Activated CD8-positive, alpha-beta T cell treated with anti-CD3 and anti-CD28 coated beads, Interleukin-2, amount 10 ng/mL, durations not matched to agents 7 days and 5 days (primary cell): ENCODE measurements around the gene UBN1. TPM values are rescaled to one million over a fixed set of nuclear protein-coding genes. Genes with fewer than 3 reads are reported as not detected.

ENCODE experiments used
- ATAC-seq: fragments of 150-1000 bp; cut with Tn5 transposase; one replicate; pipeline ENCODE4 v1.10.0; 2021; ENCODE audit warnings: moderate library complexity
- CTCF ChIA-PET: fragments of 350-600 bp; sonication (Branson Sonifier 250); formaldehyde crosslinking; loops from one replicate; lab custom pipeline; 2021; ENCODE audit warnings: antibody characterized with exemption; lab: Charles Lee
- POLR2A ChIA-PET: fragments of 350-600 bp; sonication (Branson Sonifier 250); formaldehyde crosslinking; loops from one replicate; lab custom pipeline; 2021; ENCODE audit warnings: antibody characterized with exemption; lab: Charles Lee
- DNase-seq: peaks from one replicate; pipeline ENCODE4 v3.0.0-alpha.2; 2020
- H3K27ac Mint-ChIP-seq: one replicate; pipeline ENCODE4 v1.8.0; 2021; ENCODE audit warnings: mild to moderate bottlenecking, mixed read lengths
- H3K27me3 Mint-ChIP-seq: one replicate; pipeline ENCODE4 v1.8.0; 2021; ENCODE audit warnings: low read depth, mixed read lengths
- H3K36me3 Mint-ChIP-seq: one replicate; pipeline ENCODE4 v1.8.0; 2021; ENCODE audit warnings: low read depth, mixed read lengths
- H3K4me1 Mint-ChIP-seq: one replicate; pipeline ENCODE4 v1.8.0; 2021; ENCODE audit warnings: low read depth, mixed read lengths
- H3K4me3 Mint-ChIP-seq: one replicate; pipeline ENCODE4 v1.8.0; 2021; ENCODE audit warnings: mild to moderate bottlenecking, mixed read lengths
- H3K9me3 Mint-ChIP-seq: one replicate; pipeline ENCODE4 v1.8.0; 2022; ENCODE audit warnings: mixed read lengths; ENCODE audit not compliant: insufficient read depth
- total RNA-seq, 2 experiments: library from RNA; stranded (reverse); gene quantifications; one replicate each; pipeline ENCODE4 v1.2.3, GENCODE V29; 2021

Gene UBN1
- total RNA-seq, 2 experiments from 2014 or later = 42.1 to 44.1 TPM

- Mint-ChIP-seq H3K4me1 (no peaks in the 10 kb centered on the region), H3K4me3 (no peak overlapping the region), H3K36me3 (peaks cover 65% of the 10 kb centered on the region), H3K27ac (no peak overlapping the region), H3K27me3 (no peaks in the 10 kb centered on the region), H3K9me3 (no peaks in the 10 kb centered on the region)
- ATAC-seq = no peak
- DNase-seq = no peak
- POLR2A ChIA-PET = no interaction called here
- CTCF ChIA-PET = no interaction called here
Measured at GRCh38 chr16:4880006-4880580, 32.8 kb downstream of the UBN1 start.

- no peaks in the 10 kb centered on the region for H3K27me3 Mint-ChIP-seq
- no peaks in the 10 kb centered on the region for H3K4me1 Mint-ChIP-seq
- H3K36me3 Mint-ChIP-seq = peaks cover 57% of the 10 kb centered on the region
- ChIA-PET POLR2A (no interaction called here), CTCF (no interaction called here)
- no peak overlapping the region for H3K4me3 Mint-ChIP-seq
- DNase-seq = no peak
- no peaks in the 10 kb centered on the region for H3K9me3 Mint-ChIP-seq
- no peak overlapping the region for H3K27ac Mint-ChIP-seq
- no peak for ATAC-seq
Measured at GRCh38 chr16:4882000-4882632, 34.8 kb downstream of the UBN1 start.

DNA sequence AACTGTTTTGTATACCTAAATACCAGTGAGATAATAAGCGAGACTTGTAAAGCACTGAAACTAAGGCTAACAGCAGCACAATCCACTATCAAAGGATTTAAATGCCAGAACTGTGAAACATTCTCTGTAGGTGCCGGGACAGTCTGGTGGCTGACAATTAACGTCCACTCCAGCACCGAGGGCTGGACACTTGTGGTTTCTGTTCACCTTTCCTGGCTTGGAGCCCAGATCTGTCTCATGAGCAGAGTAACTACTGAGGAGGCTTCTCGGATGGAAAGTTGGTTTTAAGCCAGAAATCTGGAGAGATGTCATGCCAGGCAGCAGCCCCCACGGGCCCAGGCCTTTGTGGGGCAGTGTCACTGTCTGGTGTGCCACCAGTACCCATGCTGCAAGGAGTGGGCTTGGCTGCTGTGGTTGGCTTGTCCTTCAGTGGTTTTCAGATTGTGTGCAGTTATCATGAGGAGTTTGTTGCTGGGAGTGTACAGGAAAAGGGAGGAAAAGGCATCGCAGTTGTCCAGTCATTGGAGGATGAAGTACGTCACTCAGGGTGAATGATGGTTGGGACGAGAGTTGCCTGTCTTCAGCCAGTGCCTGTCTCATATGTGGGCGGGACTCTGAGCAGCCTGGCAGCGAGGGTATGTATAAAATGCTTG is 35.5 kb downstream of the UBN1 start:
- Mint-ChIP-seq H3K27ac (no peak overlapping the region), H3K4me1 (no peaks in the 10 kb centered on the region), H3K9me3 (no peaks in the 10 kb centered on the region), H3K4me3 (no peak overlapping the region), H3K27me3 (no peaks in the 10 kb centered on the region), H3K36me3 (peaks cover 52% of the 10 kb centered on the region)
- ChIA-PET POLR2A (no interaction called here), CTCF (no interaction called here)
- DNase-seq (no peak), ATAC-seq (no peak)

DNA sequence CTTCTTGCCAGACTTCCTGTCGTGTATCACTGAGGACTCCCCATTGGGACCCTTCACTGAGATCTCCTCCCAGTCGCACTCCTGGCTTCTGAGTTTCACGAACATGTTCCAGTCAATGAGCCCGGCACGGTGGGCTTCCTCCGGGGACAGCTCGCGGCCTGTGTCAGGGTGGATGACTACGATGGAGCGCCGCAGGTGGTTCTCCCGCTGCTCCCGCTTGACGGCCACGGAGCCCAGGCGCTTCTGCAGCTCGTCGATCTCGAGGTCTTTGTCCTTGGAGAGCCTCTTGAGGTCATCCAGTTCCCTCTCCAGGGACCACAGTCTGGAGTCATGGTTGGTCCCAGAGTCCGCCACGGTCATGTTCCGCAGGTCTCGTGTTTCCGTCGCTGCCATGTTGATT is 36.2 kb downstream of the UBN1 start:
- Mint-ChIP-seq H3K4me3 (no peak overlapping the region), H3K36me3 (peaks cover 48% of the 10 kb centered on the region), H3K27ac (no peak overlapping the region), H3K9me3 (no peaks in the 10 kb centered on the region), H3K4me1 (no peaks in the 10 kb centered on the region), H3K27me3 (no peaks in the 10 kb centered on the region)
- no peak for ATAC-seq
- DNase-seq = no peak
- CTCF ChIA-PET = no interaction called here
- POLR2A ChIA-PET = no interaction called here

DNA sequence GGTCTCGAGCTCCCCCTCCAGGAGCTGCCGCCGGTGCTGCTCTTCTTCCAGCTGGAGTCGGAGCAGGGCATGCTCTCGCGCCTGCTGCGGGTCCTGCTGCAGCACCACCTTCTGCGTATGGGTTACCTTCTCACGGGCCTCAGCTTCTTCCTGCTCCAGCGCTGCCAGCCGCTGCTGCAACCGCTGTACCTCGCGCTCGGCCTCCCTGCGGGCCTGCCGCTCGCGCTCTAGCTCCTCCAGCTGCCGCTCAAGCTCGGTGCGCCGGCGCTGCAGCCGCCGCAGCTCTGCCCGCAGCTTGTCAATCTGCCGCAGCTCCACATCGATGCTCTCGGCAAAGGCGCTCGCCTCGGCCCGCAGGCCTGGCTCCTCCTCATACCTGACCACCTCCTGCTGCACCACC is 36.9 kb downstream of the UBN1 start:
- peaks cover 46% of the 10 kb centered on the region for H3K36me3 Mint-ChIP-seq
- DNase-seq = no peak
- no peak overlapping the region for H3K27ac Mint-ChIP-seq
- H3K4me3 Mint-ChIP-seq = no peak overlapping the region
- no peaks in the 10 kb centered on the region for H3K9me3 Mint-ChIP-seq
- CTCF ChIA-PET = no interaction called here
- POLR2A ChIA-PET = no interaction called here
- H3K4me1 Mint-ChIP-seq = no peaks in the 10 kb centered on the region
- no peak for ATAC-seq
- H3K27me3 Mint-ChIP-seq = no peaks in the 10 kb centered on the region

- ChIA-PET CTCF (no interaction called here), POLR2A (no interaction called here)
- no peak for ATAC-seq
- no peaks in the 10 kb centered on the region for H3K4me1 Mint-ChIP-seq
- no peak overlapping the region for H3K27ac Mint-ChIP-seq
- no peaks in the 10 kb centered on the region for H3K27me3 Mint-ChIP-seq
- no peak for DNase-seq
- H3K36me3 Mint-ChIP-seq = peaks cover 39% of the 10 kb centered on the region
- no peak overlapping the region for H3K4me3 Mint-ChIP-seq
- H3K9me3 Mint-ChIP-seq = no peaks in the 10 kb centered on the region
Measured at GRCh38 chr16:4884972-4885874, 37.9 kb downstream of the UBN1 start.

DNA sequence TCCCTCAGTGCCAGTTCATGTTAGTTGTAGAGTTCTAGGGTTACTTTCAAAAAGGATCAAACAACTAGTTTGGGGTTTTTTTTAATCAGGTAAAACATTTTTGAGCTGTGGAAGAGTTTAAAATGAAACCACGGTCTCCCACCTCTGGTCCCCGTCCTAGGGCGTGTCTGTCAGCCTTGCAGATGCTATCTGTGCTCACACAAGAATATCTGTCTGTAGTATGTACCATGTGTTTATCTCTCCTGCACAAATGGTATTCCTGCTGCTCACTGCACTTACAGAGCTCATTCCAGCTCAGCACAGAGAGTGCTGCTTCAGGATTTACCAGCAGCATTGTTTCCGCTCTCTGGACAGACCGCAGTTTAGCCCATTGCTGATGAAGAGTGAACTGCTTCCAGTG is 38.9 kb downstream of the UBN1 start:
- H3K4me3 Mint-ChIP-seq = no peak overlapping the region
- H3K27me3 Mint-ChIP-seq = no peaks in the 10 kb centered on the region
- DNase-seq = no peak
- H3K27ac Mint-ChIP-seq = no peak overlapping the region
- H3K4me1 Mint-ChIP-seq = no peaks in the 10 kb centered on the region
- no peaks in the 10 kb centered on the region for H3K9me3 Mint-ChIP-seq
- ATAC-seq = no peak
- H3K36me3 Mint-ChIP-seq = peaks cover 32% of the 10 kb centered on the region
- ChIA-PET POLR2A (no interaction called here), CTCF (no interaction called here)

DNA sequence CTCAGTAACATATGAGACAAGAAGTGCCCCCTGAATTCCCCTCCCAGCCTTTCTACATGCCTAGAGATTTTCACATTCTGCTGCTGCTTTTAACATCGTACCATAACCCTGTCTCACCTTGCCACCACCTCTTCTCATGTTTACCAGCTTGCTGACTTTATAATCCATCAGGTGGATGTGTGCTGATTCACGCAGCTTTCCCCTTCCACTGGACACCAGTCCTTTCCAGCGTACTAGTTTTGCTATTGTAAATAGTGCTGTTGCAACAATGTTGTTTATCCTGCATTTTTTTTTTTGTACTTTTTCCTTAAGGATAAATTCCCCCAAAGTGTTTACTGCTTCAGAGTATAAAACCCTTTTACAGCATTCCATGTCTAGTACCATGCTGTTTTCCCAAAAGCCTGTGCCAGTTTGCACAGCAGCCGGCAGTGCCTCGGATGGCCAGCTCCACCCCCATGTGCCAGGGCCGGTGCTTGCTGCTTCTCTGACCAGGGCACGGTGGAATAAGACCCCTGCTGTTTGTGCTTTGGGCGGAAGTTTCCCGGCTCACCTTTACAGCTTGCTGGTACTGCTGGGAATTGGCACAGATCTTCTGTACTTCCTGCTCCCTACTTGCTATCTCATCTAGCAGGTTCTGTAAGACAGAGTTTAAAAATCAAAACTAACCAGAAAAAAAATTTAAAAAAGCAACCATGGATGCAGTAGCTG is 41.3 kb downstream of the UBN1 start:
- POLR2A ChIA-PET = no interaction called here
- CTCF ChIA-PET = no interaction called here
- no peak overlapping the region for H3K4me3 Mint-ChIP-seq
- DNase-seq (no peak), ATAC-seq (no peak)
- no peak overlapping the region for H3K27ac Mint-ChIP-seq
- no peaks in the 10 kb centered on the region for H3K9me3 Mint-ChIP-seq
- no peaks in the 10 kb centered on the region for H3K27me3 Mint-ChIP-seq
- H3K36me3 Mint-ChIP-seq = peaks cover 16% of the 10 kb centered on the region
- H3K4me1 Mint-ChIP-seq = no peaks in the 10 kb centered on the region

DNA sequence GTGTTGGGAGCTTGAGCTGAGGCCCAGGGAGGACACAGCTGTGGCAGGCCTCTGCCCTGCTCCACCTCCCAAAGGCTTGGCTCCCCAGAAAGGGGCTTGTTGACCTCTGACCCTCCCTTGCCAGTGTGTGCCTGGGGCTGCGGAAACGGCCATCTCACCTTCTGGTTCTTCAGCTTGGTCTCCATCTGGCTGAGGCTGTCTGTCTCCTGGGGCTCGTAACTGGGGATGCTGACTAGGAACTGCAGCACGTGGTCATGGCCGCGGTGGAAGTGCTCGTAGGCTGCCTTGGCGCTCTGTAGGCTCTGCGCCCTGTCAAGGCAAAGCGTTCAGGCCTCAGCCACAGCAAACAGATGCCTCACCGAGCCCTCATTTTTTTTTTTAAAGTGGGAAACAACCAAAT is 42.7 kb downstream of the UBN1 start:
- no peaks in the 10 kb centered on the region for H3K4me1 Mint-ChIP-seq
- H3K27me3 Mint-ChIP-seq = no peaks in the 10 kb centered on the region
- no peak overlapping the region for H3K4me3 Mint-ChIP-seq
- DNase-seq = no peak
- H3K27ac Mint-ChIP-seq = no peak overlapping the region
- POLR2A ChIA-PET = no interaction called here
- H3K9me3 Mint-ChIP-seq = no peaks in the 10 kb centered on the region
- CTCF ChIA-PET = no interaction called here
- peaks cover 5% of the 10 kb centered on the region for H3K36me3 Mint-ChIP-seq
- no peak for ATAC-seq

- Mint-ChIP-seq H3K27me3 (no peaks in the 10 kb centered on the region), H3K4me3 (no peak overlapping the region), H3K4me1 (no peaks in the 10 kb centered on the region), H3K9me3 (no peaks in the 10 kb centered on the region), H3K36me3 (peaks cover 2% of the 10 kb centered on the region), H3K27ac (no peak overlapping the region)
- CTCF ChIA-PET = no interaction called here
- DNase-seq (no peak), ATAC-seq (no peak)
- POLR2A ChIA-PET = no interaction called here
Measured at GRCh38 chr16:4890686-4891085, 43.4 kb downstream of the UBN1 start.

GRCh38 chr16:4891097-4891885 is 44.0 kb downstream of the UBN1 start:
- Mint-ChIP-seq H3K27ac (no peak overlapping the region), H3K36me3 (no peaks in the 10 kb centered on the region), H3K27me3 (no peaks in the 10 kb centered on the region), H3K4me3 (no peak overlapping the region), H3K4me1 (no peaks in the 10 kb centered on the region), H3K9me3 (no peaks in the 10 kb centered on the region)
- CTCF ChIA-PET = no interaction called here
- no peak for ATAC-seq
- POLR2A ChIA-PET = no interaction called here
- no peak for DNase-seq
